Cortex of kidney (tissue), 1 donor: ENCODE results near the gene HLCS.

Source experiments
- DNase-seq: peaks from one replicate; lab custom pipeline; 2025; lab: John Stamatoyannopoulos, UW

Gene HLCS

GRCh38 chr21:36719614-36720013, 246.9 kb downstream of the HLCS start:
- DNase-seq = no peak

- DNase-seq = no peak
These were observed 247.4 kb downstream of the HLCS start for GRCh38 chr21:36718951-36719501.

GRCh38 chr21:36717976-36718375, 248.5 kb downstream of the HLCS start:
- DNase-seq = no peak

GRCh38 chr21:36716836-36717235, 249.6 kb downstream of the HLCS start:
- DNase-seq = no peak

GRCh38 chr21:36716387-36716786, 250.1 kb downstream of the HLCS start:
- DNase-seq = no peak

- no peak for DNase-seq
These were observed 252.7 kb downstream of the HLCS start for GRCh38 chr21:36713746-36714145.

- DNase-seq = no peak
These were observed 255.8 kb downstream of the HLCS start for GRCh38 chr21:36710729-36711048.

GRCh38 chr21:36709868-36710728, 256.4 kb downstream of the HLCS start:
- no peak for DNase-seq

GRCh38 chr21:36709030-36709867, 257.2 kb downstream of the HLCS start:
- DNase-seq = no peak

- DNase-seq = no peak
These were observed 258.0 kb downstream of the HLCS start for GRCh38 chr21:36708286-36709029.

GRCh38 chr21:36707763-36708285, 258.6 kb downstream of the HLCS start:
- DNase-seq = no peak

GRCh38 chr21:36706951-36707762, 259.3 kb downstream of the HLCS start:
- no peak for DNase-seq

- DNase-seq = no peak
These were observed 260.0 kb downstream of the HLCS start for GRCh38 chr21:36706482-36706852.

GRCh38 chr21:36705679-36706481, 260.6 kb downstream of the HLCS start:
- no peak for DNase-seq

- no peak for DNase-seq
These were observed 261.4 kb downstream of the HLCS start for GRCh38 chr21:36704958-36705678.

- DNase-seq = no peak
These were observed 262.1 kb downstream of the HLCS start for GRCh38 chr21:36704281-36704957.

- DNase-seq = no peak
These were observed 262.7 kb downstream of the HLCS start for GRCh38 chr21:36703626-36704280.

- no peak for DNase-seq
These were observed 263.3 kb downstream of the HLCS start for GRCh38 chr21:36703123-36703522.

GRCh38 chr21:36702622-36702968, 263.9 kb downstream of the HLCS start:
- no peak for DNase-seq
